Activated CD8-positive, alpha-beta memory T cell treated with anti-CD3 and anti-CD28 coated beads for 48 hours (primary cell): ENCODE data around the gene GDF10.

Experiments used
- DNase-seq, 3 experiments: peaks; one replicate each; pipeline ENCODE4 v3.0.0-alpha.2; 2020; ENCODE audit warnings: low read depth in 2 of 3, low spot score in 2 of 3

Gene GDF10

DNA sequence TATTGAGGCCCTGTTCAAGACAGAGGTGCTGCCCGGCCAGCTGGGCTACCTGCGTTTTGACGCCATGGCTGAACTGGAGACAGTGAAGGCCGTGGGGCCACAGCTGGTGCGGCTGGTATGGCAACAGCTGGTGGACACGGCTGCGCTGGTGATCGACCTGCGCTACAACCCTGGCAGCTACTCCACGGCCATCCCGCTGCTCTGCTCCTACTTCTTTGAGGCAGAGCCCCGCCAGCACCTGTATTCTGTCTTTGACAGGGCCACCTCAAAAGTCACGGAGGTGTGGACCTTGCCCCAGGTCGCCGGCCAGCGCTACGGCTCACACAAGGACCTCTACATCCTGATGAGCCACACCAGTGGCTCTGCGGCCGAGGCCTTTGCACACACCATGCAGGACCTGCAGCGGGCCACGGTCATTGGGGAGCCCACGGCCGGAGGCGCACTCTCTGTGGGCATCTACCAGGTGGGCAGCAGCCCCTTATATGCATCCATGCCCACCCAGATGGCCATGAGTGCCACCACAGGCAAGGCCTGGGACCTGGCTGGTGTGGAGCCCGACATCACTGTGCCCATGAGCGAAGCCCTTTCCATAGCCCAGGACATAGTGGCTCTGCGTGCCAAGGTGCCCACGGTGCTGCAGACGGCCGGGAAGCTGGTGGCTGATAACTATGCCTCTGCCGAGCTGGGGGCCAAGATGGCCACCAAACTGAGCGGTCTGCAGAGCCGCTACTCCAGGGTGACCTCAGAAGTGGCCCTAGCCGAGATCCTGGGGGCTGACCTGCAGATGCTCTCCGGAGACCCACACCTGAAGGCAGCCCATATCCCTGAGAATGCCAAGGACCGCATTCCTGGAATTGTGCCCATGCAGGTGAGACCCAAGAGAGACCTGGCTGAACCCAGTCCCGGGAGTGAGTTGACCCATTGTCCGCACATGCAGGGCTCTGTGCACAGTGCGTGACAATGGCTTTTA is 51.0 kb downstream of the GDF10 start:
- DNase-seq = no peak

- DNase-seq = no peak
These were observed 52.2 kb downstream of the GDF10 start for GRCh38 chr10:47351899-47352815.

DNA sequence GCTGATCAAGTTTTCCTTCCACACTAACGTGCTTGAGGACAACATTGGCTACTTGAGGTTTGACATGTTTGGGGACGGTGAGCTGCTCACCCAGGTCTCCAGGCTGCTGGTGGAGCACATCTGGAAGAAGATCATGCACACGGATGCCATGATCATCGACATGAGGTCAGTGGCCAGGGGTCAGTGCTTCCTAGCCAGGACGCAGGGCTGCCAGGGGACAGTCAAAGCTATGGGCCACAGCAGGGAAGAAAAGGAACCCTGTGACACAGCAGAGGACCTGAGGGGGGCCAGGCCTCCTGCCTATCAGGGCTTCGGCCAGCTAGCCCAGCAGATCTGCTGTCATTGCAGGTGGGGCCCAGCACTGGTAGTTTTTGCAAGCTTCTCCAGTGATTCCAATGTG is 53.4 kb downstream of the GDF10 start:
- DNase-seq = no peak

DNA sequence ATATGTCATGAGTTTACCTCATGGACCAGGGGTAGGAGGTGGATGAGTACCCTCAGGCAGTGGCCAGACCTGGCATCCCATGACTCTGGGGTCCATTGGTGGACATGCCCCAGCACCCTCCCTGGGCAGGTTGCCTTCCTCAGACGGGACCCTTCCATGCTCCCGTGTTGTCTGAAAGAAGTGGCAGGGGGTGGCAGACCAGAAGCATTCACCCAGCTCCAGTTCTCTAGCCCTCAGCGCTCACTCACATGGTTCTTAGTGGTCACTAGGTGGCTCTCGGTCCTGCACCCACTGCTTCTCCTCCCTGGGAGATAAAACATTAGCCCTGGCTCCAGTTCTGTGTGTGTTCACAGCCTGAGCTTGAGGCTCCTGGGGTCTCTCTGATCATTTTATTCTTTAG is 54.2 kb downstream of the GDF10 start:
- no peak for DNase-seq

- DNase-seq = no peak
These were observed 54.9 kb downstream of the GDF10 start for GRCh38 chr10:47354900-47355299.

DNA sequence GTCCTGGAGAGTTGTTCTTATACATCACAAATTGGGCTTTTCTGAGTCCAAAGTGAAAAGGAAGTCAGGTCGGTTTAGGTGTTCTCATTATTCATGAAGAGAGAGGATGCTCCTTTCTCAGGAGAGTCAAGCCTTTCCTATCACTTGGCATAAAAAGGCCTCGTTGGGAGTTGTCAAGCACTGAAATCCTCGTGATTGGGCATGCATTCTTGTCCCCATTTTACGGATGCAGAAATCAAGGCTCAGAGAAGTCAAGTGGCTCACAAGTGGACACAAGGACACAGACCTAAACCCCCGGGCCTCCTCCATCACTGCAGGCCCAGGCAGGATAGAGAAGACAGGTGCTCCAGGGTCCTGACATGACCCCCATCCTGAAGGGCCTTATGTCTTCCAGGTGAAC is 56.7 kb downstream of the GDF10 start:
- DNase-seq = no peak

DNA sequence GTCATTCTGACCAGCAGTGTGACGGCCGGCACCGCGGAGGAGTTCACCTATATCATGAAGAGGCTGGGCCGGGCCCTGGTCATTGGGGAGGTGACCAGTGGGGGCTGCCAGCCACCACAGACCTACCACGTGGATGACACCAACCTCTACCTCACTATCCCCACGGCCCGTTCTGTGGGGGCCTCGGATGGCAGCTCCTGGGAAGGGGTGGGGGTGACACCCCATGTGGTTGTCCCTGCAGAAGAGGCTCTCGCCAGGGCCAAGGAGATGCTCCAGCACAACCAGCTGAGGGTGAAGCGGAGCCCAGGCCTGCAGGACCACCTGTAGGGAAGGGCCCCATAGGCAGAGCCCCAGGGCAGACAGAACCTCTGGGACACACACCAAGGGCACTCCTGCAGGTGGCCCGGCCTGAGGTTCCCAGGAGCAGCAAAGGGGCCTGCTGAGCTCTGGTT is 57.2 kb downstream of the GDF10 start:
- DNase-seq = no peak

- no peak for DNase-seq
These were observed 57.9 kb downstream of the GDF10 start for GRCh38 chr10:47357911-47358310.

GRCh38 chr10:47358457-47358856 is 58.5 kb downstream of the GDF10 start:
- DNase-seq = no peak

- DNase-seq = no peak
These were observed 59.1 kb downstream of the GDF10 start for GRCh38 chr10:47359101-47359500.

DNA sequence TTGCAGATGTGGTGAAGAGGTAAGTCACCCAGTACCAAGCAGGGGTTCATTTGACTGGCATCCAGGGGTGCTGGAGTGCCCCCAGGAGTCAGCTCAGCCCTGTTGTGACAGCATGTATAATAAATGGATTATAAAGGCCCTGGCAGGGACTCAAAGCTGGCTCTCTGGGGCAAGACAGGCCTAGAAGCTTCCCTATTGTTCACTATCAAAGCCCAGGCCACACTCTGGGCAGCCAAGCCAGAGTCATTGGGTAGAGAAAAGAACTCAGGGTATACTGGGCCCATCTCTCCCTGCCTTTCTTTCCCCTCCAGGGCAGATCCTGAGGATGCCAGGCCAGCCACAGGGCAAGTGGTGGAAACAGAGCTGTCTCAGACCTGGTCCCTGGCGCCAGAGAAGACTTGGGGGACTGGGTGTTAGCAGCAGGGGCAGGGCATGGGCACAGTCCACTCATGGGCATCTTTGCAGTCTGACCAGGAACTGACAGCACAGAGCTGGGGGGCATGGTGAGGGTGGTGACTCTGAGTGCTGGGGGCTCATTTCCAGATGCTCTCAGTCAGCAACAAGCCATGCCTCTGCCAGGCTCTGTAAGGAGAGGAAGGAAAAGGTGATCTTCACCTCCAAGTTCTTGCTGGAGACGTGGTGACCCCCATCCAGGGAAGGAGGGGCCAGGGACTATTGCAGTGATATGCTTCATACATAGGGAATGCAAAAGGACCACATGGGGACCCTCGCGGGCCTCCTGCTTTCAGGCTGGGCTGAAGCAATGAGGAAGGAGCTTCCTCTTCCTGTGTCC is 59.8 kb downstream of the GDF10 start:
- DNase-seq = no peak

GRCh38 chr10:47360419-47361040 is 60.5 kb downstream of the GDF10 start:
- DNase-seq = no peak

GRCh38 chr10:47361293-47361692 is 61.3 kb downstream of the GDF10 start:
- no peak for DNase-seq

GRCh38 chr10:47362199-47362598 is 62.2 kb downstream of the GDF10 start:
- no peak for DNase-seq
